ENCODE measurements around the gene ITGB3BP. TPM values are rescaled to one million over a fixed set of nuclear protein-coding genes. Genes with fewer than 3 reads are reported as not detected.

The ITGB3BP gene
- total RNA-seq, 2 experiments from 2014 or later, result 91.5 to 97.0 TPM

DNA sequence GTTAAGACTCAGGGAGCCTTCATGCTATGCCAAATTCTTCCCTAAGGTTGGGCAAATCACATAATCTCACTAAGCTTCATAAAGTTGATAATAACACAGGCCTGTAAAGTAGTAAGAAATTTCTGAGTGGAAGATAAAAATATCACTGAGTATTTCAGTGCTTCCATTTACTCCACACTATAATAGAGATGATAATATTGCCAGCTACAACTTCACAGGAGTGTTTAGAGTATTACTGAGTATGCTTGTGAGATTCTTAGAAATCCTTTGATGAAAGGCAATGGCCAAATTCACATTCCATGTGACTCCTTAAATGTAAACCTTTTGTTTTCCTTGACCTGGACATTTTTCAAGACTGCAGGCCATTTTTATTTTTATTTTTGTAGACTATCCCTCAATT, 10.4 kb downstream of the ITGB3BP start:
- Histone ChIP-seq H3K27ac (ENCODE audit: low read depth, low read length, poor library complexity, severe bottlenecking) (no peak overlapping the region), H3K36me3 (ENCODE audit: insufficient read depth, low read length) (peaks cover 63% of the 10 kb centered on the region), H3K9me3 (ENCODE audit: low read length) (peaks cover 5% of the 10 kb centered on the region; the same call in 1 of the 2 replicates), H3K9me2 (ENCODE audit: insufficient read depth, low read length) (no peaks in the 10 kb centered on the region), H3K79me2 (ENCODE audit: insufficient read depth, low read depth, low read length) (peaks cover 66% of the 10 kb centered on the region), H3K4me3 (ENCODE audit: low read depth, low read length, poor library complexity, severe bottlenecking) (no peak overlapping the region), H3K4me1 (ENCODE audit: insufficient read depth, low read length, poor library complexity, severe bottlenecking) (no peaks in the 10 kb centered on the region), H4K20me1 (ENCODE audit: insufficient read depth, low read length) (peaks cover 3% of the 10 kb centered on the region; the same call in 1 of the 2 replicates), H3K4me2 (ENCODE audit: low read length) (no peak overlapping the region), H2AFZ (ENCODE audit: low read length) (no peak overlapping the region)
- intact Hi-C loops (cut with micrococcal nuclease; ENCODE audit: unreplicated experiment), result no loop called here
- ChIA-PET CTCF (ENCODE audit: unreplicated experiment) (no interaction called here), POLR2A (interaction anchor here (0.7 to 1.0 kb wide), 2 partner anchors 10 to 50 kb away, joined by 3 to 4 read pairs; no protein-coding TSS in a partner anchor)
- no TSS peak for BruUV-seq (replicated peaks)
- no peak for DNase-seq (ENCODE audit: low spot score)
- TF ChIP-seq, protein P1, sequence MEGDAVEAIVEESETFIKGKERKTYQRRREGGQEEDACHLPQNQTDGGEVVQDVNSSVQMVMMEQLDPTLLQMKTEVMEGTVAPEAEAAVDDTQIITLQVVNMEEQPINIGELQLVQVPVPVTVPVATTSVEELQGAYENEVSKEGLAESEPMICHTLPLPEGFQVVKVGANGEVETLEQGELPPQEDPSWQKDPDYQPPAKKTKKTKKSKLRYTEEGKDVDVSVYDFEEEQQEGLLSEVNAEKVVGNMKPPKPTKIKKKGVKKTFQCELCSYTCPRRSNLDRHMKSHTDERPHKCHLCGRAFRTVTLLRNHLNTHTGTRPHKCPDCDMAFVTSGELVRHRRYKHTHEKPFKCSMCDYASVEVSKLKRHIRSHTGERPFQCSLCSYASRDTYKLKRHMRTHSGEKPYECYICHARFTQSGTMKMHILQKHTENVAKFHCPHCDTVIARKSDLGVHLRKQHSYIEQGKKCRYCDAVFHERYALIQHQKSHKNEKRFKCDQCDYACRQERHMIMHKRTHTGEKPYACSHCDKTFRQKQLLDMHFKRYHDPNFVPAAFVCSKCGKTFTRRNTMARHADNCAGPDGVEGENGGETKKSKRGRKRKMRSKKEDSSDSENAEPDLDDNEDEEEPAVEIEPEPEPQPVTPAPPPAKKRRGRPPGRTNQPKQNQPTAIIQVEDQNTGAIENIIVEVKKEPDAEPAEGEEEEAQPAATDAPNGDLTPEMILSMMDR (conservative IDR thresholded peaks at IDR 0.05; ENCODE audit: low read length), result no peak
- TF ChIP-seq EZH2phosphoT487 (IDR thresholded peaks at IDR 0.05; ENCODE audit: borderline replicate concordance, low read depth, low read length), result no peak

DNA sequence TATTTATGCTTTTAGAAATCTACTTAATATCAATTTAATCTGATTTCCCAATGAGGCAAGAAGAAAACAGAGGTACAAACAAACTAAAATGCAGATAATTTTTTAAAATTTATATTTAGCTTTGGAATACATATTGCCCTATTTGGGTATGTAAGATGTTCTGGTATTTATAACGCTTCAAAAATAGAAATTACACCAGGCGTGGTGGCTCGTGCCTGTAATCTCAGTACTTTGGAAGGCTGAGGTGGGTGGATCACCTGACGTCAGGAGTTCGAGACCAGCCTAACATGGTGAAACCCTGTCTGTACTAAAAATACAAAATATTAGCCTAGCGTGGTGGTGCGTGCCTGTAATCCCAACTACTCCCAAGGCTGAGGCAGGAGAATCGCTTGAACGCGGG, 13.3 kb downstream of the ITGB3BP start:
- Histone ChIP-seq H3K9me3 (ENCODE audit: low read length) (peaks cover 5% of the 10 kb centered on the region; the same call in 1 of the 2 replicates), H3K27ac (ENCODE audit: low read depth, low read length, poor library complexity, severe bottlenecking) (no peak overlapping the region), H3K36me3 (ENCODE audit: insufficient read depth, low read length) (peaks cover 61% of the 10 kb centered on the region), H3K4me2 (ENCODE audit: low read length) (no peak overlapping the region), H2AFZ (ENCODE audit: low read length) (no peak overlapping the region), H3K79me2 (ENCODE audit: insufficient read depth, low read depth, low read length) (peaks cover 46% of the 10 kb centered on the region), H4K20me1 (ENCODE audit: insufficient read depth, low read length) (peaks cover 3% of the 10 kb centered on the region; the same call in 1 of the 2 replicates), H3K4me1 (ENCODE audit: insufficient read depth, low read length, poor library complexity, severe bottlenecking) (no peaks in the 10 kb centered on the region), H3K9me2 (ENCODE audit: insufficient read depth, low read length) (no peaks in the 10 kb centered on the region), H3K4me3 (ENCODE audit: low read depth, low read length, poor library complexity, severe bottlenecking) (no peak overlapping the region)
- no peak for TF ChIP-seq EZH2phosphoT487 (IDR thresholded peaks at IDR 0.05; ENCODE audit: borderline replicate concordance, low read depth, low read length)
- TF ChIP-seq, protein P1 (conservative IDR thresholded peaks at IDR 0.05; ENCODE audit: low read length), result no peak
- no TSS peak for BruUV-seq (replicated peaks)
- ChIA-PET CTCF (ENCODE audit: unreplicated experiment) (no interaction called here), POLR2A (interaction anchor here (1.4 kb wide), 1 partner anchor 12 kb away, joined by 3 read pairs; no protein-coding TSS in a partner anchor)
- intact Hi-C loops (cut with micrococcal nuclease; ENCODE audit: unreplicated experiment), result no loop called here
- DNase-seq (ENCODE audit: low spot score), result no peak

DNA sequence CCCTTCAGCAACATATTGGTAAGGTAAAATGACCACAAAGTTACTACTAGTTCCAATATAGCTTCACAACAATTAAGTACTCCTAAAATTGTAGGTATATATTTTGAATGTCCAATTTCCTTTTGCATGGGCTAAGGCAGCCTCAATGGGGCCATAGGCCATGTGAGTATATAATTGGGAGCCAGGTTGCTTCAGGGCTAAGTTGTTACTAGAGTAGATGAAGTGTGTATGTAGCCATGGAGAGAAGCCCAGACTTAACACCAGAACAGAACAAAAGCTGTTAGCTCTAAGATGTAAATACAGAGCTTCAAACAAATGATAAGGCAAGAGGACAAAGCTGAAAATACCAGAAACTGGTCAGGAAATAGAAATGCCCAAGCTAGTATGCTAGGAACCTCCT, 16.2 kb downstream of the ITGB3BP start:
- no TSS peak for BruUV-seq (replicated peaks)
- CTCF ChIA-PET (ENCODE audit: unreplicated experiment), result no interaction called here

More for the DNA sequence above, 16.2 kb downstream of the ITGB3BP start:
- no peak overlapping the region for H3K27ac ChIP-seq (ENCODE audit: low read depth, low read length, poor library complexity, severe bottlenecking)
- no peak for DNase-seq (ENCODE audit: low spot score)
- H3K36me3 ChIP-seq (ENCODE audit: insufficient read depth, low read length), result peaks cover 51% of the 10 kb centered on the region
- intact Hi-C loops (cut with micrococcal nuclease; ENCODE audit: unreplicated experiment), result no loop called here
- H3K79me2 ChIP-seq (ENCODE audit: insufficient read depth, low read depth, low read length), result peaks cover 22% of the 10 kb centered on the region; the same call in 1 of the 2 replicates
- no peak overlapping the region for H2AFZ ChIP-seq (ENCODE audit: low read length)
- H3K4me2 ChIP-seq (ENCODE audit: low read length), result no peak overlapping the region
- no peaks in the 10 kb centered on the region for H3K4me1 ChIP-seq (ENCODE audit: insufficient read depth, low read length, poor library complexity, severe bottlenecking)
- no peak overlapping the region for H3K4me3 ChIP-seq (ENCODE audit: low read depth, low read length, poor library complexity, severe bottlenecking)
- no peaks in the 10 kb centered on the region for H3K9me3 ChIP-seq (ENCODE audit: low read length)
- H3K9me2 ChIP-seq (ENCODE audit: insufficient read depth, low read length), result no peaks in the 10 kb centered on the region
- POLR2A ChIA-PET, result interaction anchor here (0.6 to 1.0 kb wide), 2 partner anchors 13 to 24 kb away, joined by 4 to 5 read pairs; no protein-coding TSS in a partner anchor
- TF ChIP-seq, protein P1 (conservative IDR thresholded peaks at IDR 0.05; ENCODE audit: low read length), result no peak
- no peak for TF ChIP-seq EZH2phosphoT487 (IDR thresholded peaks at IDR 0.05; ENCODE audit: borderline replicate concordance, low read depth, low read length)
- H4K20me1 ChIP-seq (ENCODE audit: insufficient read depth, low read length), result peaks cover 3% of the 10 kb centered on the region; the same call in 1 of the 2 replicates

Measured in OCI-LY7 (cell line).